AG04450 (cell line): ENCODE data around the gene HSH2D. TPM values are rescaled to one million over a fixed set of nuclear protein-coding genes. Genes with fewer than 3 reads are reported as not detected.

Experiments used
- CTCF ChIA-PET: fragments of 300-600, 350-600 bp; formaldehyde crosslinking; extraction: SDS; loops from one replicate; lab custom pipeline; 2022; ENCODE audit warnings: antibody characterized with exemption, inconsistent platforms; lab: Charles Lee
- POLR2A ChIA-PET: fragments of 350-600 bp; formaldehyde crosslinking; extraction: SDS; loops from one replicate; lab custom pipeline; 2021; ENCODE audit warnings: antibody characterized with exemption, inconsistent platforms; lab: Yijun Ruan, JAX
- DNase-seq: peaks from one replicate; pipeline ENCODE4 v3.0.0-alpha.2; 2011; ENCODE audit warnings: low read depth, low spot score
- H3K27ac ChIP-seq: one replicate; pipeline ENCODE4 v1.5.1; 2012; ENCODE audit warnings: low read depth, low read length, control low read depth
- H3K27me3 ChIP-seq: one replicate; pipeline ENCODE4 v1.6.0; 2012; ENCODE audit warnings: low read length; ENCODE audit not compliant: control insufficient read depth, insufficient read depth
- H3K4me3 ChIP-seq: 2 replicates; pipeline ENCODE4 v1.5.1; 2011; ENCODE audit warnings: mild to moderate bottlenecking, low read depth, low read length, control low read depth
- H3K9me3 ChIP-seq: 2 replicates; pipeline ENCODE4 v1.5.1; 2012; ENCODE audit warnings: low read length; ENCODE audit not compliant: control insufficient read depth, insufficient read depth
- polyA plus RNA-seq: library from polyadenylated mRNA; depleted of rRNA; stranded (reverse); fragments of >200 nt; gene quantifications from 2 replicates; pipeline ENCODE4 v1.2.3, GENCODE V29; 2011
- TF ChIP-seq, protein P1 (sequence below): IDR thresholded peaks from 2 replicates; pipeline ENCODE4 v1.5.1; 2011; ENCODE audit warnings: low read depth, low read length, control low read depth, inconsistent platforms

HSH2D gene
- polyA plus RNA-seq, 1 experiment, result not detected

DNA sequence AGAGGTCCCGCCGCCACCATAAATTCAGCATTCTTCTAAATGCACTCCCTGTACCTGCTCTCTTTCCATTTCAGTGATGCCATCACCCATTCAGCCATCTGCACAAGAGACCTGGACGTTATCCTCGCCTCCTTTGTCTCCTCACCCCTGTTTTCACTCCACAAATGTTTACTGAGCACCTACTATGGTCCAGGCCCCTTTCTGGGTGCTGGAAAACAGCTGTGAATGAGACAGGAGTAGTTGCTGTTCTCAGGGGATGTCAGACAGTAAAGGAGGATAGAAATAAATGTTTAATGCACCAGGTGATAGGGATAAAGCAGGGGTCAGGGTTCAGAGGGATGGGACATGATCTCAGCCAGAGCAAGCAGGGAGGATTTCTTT, 57.5 kb downstream of the HSH2D start:
- H3K4me3 ChIP-seq, result no peak overlapping the region
- H3K27me3 ChIP-seq, result no peaks in the 10 kb centered on the region
- no peak overlapping the region for H3K27ac ChIP-seq
- no peak for DNase-seq
- H3K9me3 ChIP-seq, result no peaks in the 10 kb centered on the region; the same call in 1 of the 2 replicates
- POLR2A ChIA-PET, result no interaction called here
- CTCF ChIA-PET, result no interaction called here
- TF ChIP-seq, protein P1, sequence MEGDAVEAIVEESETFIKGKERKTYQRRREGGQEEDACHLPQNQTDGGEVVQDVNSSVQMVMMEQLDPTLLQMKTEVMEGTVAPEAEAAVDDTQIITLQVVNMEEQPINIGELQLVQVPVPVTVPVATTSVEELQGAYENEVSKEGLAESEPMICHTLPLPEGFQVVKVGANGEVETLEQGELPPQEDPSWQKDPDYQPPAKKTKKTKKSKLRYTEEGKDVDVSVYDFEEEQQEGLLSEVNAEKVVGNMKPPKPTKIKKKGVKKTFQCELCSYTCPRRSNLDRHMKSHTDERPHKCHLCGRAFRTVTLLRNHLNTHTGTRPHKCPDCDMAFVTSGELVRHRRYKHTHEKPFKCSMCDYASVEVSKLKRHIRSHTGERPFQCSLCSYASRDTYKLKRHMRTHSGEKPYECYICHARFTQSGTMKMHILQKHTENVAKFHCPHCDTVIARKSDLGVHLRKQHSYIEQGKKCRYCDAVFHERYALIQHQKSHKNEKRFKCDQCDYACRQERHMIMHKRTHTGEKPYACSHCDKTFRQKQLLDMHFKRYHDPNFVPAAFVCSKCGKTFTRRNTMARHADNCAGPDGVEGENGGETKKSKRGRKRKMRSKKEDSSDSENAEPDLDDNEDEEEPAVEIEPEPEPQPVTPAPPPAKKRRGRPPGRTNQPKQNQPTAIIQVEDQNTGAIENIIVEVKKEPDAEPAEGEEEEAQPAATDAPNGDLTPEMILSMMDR, result no peak

GRCh38 chr19:16202320-16203255, 59.1 kb downstream of the HSH2D start:
- H3K27me3 ChIP-seq, result no peaks in the 10 kb centered on the region
- TF ChIP-seq, protein P1, result no peak
- CTCF ChIA-PET, result no interaction called here
- no peak overlapping the region for H3K4me3 ChIP-seq
- POLR2A ChIA-PET, result interaction anchor here (0.5 kb wide), 1 partner anchor 993 kb away, joined by 3 read pairs; no protein-coding TSS in a partner anchor
- no peak overlapping the region for H3K27ac ChIP-seq
- no peaks in the 10 kb centered on the region; the same call in 1 of the 2 replicates for H3K9me3 ChIP-seq
- no peak for DNase-seq

- Histone ChIP-seq H3K27ac (no peak overlapping the region), H3K4me3 (no peak overlapping the region), H3K9me3 (no peaks in the 10 kb centered on the region; the same call in 1 of the 2 replicates), H3K27me3 (no peaks in the 10 kb centered on the region)
- CTCF ChIA-PET, result no interaction called here
- no peak for DNase-seq
- TF ChIP-seq, protein P1, result no peak
- POLR2A ChIA-PET, result no interaction called here
Measured at GRCh38 chr19:16203256-16204004, 59.9 kb downstream of the HSH2D start.

DNA sequence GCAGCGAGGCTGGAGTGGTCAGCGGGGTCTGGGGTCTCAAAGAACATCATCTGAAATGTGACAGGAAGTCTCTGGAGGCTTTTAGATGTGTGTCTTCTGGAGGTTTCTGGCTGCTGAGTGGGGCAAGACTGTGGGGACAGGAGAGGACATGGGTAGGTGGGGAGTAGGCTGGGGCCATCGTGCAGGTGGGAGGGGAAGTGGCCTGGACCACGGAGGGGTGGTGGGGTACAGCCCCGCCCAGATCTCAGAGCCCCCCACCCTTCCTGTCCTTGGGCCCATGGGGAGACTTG, 60.5 kb downstream of the HSH2D start:
- POLR2A ChIA-PET, result no interaction called here
- CTCF ChIA-PET, result no interaction called here
- Histone ChIP-seq H3K27ac (no peak overlapping the region), H3K27me3 (no peaks in the 10 kb centered on the region), H3K4me3 (no peak overlapping the region), H3K9me3 (no peaks in the 10 kb centered on the region; the same call in 1 of the 2 replicates)
- TF ChIP-seq, protein P1, result no peak
- no peak for DNase-seq
